HG02885 (cell line): ENCODE results near the gene PDE4B.
"Not testable (repeated sequence)": the region's sequence is repeated elsewhere in the genome, so short reads cannot be mapped to it uniquely, and the experiment has no call there.

Source experiments
- ATAC-seq: cut with Tn5 transposase; IDR thresholded peaks from one replicate; pipeline ENCODE4 v1.9.1; 2021; ENCODE audit warnings: mild to moderate bottlenecking; ENCODE audit not compliant: unreplicated experiment, poor library complexity

PDE4B gene

DNA sequence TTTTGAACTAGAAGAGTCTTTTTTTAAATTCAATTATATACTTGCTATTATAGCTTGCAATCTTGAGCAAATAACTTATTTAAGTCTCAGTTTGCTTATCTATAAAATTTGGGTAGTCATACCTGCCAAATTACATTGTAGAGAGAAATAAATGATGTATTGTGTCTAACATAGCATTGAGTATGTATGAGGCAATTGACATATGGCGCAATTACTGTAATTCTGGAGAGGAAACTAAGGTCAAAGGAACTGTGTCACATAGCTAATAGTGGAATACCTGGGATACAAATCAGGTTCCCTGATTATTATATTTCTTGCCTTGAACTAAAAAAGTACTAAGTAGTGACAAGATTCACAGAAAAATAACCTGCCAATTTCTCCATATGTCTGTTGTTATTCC, 302.5 kb downstream of the PDE4B start:
- ATAC-seq = no peak

DNA sequence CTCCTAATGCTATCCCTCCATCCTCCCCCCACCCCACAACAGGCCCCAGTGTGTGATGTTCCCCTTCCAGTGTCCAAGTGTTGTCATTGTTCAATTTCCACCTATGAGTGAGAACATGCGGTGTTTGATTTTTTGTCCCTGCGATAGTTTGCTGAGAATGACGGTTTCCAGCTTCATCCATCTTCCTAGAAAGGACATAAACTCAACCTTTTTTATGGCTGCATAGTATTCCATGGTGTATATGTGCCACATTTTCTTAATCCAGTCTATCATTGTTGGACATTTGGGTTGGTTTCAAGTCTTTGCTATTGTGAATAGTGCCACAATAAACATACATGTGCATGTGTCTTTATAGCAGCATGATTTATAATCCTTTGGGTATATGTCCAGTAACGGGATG, 308.3 kb downstream of the PDE4B start:
- ATAC-seq = not testable (repeated sequence)

DNA sequence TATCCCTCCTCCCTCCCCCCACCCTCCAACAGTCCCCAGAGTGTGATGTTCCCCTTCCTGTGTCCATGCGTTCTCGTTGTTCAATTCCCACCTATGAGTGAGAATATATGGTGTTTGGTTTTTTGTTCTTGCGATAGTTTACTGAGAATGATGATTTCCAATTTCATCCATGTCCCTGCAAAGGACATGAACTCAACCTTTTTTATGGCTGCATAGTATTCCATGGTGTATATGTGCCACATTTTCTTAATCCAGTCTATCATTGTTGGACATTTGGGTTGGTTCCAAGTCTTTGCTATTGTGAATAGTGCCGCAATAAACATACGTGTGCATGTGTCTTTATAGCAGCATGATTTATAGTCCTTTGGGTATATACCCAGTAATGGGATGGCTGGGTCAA, 311.4 kb downstream of the PDE4B start:
- ATAC-seq = not testable (repeated sequence)

DNA sequence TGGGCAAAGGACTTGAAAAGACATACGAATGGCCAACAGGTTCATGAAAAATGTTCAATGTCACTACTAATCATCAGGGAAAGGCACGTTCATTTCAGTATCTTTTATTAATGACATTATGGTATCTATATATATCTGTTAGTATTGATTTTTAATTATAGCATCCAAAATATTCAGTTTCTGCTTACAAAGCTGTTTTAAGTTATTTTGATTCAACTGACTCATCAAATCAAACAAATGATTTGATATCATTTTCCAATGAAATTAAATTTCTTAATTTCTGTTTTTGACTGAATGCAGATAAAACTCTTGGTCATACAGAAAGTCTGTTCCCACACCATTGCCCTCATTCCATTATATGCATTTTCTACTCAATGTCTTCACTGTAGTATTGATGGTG, 315.9 kb downstream of the PDE4B start:
- ATAC-seq = no peak

DNA sequence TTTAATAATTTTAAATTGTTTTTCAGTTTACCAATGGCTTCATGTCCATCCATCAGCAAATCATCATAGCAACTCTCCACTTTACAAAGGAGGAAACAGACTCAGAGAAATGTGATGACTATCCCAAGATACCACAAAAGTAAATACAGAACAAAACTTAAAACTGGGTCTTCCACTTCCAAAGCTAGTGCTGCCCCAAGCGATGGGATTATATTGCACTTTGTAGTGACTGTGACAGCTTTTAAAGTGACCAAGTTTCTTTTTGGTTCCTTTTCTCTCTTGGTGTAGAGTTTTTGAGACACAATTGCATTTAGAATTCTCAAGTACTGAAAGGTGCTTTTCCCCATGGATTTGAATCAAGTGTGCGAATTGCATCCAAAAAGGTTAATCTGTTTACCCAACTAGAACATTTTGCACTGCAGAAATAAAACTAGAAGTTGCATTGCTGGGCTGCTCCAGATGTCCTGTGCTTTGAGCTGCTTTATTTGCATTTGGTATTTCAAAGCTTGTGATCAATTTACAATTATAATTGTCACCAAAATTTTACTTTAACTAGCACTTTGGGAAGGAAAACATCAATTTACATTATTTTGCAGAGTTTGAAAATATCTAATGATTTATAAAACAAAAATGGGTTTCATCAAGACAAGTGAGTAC, 320.2 kb downstream of the PDE4B start:
- ATAC-seq = no peak

DNA sequence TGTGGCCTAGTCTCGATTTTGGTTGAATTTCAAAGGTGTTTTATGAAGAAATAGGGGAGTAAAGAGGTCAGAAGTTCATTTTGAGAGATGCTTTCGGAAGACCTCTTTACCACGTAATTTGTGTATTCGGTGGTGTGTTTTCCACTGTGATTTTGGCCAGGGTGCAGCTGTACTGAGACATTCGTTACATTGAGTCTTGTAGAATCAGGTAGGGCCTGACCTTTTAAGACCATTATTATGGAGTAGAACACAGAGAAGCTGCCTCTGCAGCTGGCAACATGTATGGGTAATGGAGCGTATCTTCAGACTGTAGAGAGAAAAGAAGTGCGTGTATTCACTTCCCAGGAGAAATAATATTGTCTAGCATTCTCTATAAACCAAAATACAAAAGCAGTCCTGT, 326.5 kb downstream of the PDE4B start:
- peak; percentile 72 for ATAC-seq

DNA sequence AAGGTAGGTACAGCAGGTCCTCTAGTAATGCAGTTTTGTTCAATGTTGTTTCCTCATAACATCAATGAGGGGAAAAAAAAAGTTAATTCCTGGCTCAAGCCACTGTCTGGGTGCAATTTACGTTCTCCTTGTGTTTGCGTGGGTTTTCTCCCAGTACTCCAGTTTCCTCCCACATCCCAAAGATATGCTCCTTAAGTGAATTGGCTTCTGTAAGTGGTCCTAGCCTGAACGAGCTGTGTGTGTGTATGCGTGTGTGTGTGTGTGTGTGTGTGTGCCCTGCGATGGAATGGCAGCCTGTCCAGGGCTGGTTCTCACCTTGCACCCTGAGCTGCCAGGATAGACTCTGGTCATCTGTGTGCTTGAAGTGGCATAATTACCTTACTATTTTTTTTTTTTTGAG, 332.0 kb downstream of the PDE4B start:
- ATAC-seq = no peak

DNA sequence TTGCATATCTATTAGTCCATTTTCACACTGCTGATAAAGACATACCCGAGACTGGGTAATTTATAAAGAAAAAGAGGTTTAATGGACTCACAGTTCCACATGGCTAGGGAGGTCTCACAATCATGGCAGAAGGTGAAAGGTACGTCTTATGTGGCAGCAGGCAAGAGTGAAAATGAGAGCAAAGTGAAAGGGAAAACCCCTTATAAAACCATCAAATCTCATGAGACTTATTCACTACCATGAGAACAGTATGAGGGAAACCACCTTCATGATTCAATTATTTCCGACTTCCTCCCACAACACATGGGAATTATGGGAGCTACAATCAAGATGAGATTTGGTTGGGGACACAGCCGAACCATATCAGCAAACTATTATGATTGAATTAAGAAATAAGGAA, 335.9 kb downstream of the PDE4B start:
- not testable (repeated sequence) for ATAC-seq

DNA sequence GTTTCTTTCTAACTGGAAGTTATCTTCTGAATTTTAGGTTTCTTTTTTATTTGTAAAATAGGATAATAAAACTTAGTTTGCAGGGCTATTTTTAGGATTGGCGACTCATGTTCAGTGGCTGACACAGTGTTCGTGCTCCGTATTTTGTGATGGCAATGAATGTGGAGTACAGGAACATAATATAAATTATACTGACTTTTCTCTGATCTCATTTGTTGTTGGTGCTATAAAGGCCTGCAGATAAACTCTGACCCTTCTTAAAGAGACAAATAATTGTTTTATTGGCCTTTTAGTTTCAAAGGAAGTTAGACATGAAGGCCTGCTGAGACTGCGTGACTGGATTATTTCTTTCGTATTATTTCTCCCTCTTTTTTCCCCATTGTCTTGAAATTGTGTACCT, 339.6 kb downstream of the PDE4B start:
- no peak for ATAC-seq

DNA sequence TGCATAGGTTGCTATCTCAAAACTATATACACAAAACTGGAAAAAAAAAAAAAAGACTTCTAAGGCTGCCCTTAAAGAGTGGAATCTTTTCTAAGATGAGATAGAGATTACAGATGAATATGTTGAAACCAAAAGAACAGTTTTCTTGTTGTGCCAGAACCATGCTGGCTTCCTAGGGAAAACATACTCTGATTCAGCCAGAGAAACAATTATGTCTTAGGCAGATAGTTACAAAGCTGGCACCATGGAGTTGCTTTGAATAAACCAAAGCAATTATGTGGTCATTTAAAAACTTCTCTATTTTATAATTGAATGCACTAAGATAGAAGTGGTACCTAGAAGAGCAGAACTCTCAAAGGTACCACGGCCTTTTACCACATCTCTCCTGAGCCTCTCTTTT, 341.3 kb downstream of the PDE4B start:
- no peak for ATAC-seq

DNA sequence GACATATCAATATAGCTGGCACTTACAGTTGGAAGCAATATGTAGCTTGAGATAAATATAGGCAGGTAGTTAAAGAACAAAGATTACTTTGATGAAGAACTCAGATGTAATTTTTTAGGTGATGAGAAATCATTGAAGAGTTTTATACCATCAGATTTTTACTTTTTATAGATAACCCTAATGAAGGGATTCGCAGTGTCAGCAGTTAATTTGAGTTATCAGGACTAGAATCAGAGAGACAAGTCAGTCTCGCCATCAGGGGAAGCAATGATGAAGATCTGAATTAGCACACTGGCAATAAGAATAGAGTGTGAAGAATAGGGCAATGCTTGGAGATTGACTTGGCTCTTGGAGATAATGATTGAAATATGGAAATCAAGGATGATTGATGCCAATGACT, 342.5 kb downstream of the PDE4B start:
- no peak for ATAC-seq

DNA sequence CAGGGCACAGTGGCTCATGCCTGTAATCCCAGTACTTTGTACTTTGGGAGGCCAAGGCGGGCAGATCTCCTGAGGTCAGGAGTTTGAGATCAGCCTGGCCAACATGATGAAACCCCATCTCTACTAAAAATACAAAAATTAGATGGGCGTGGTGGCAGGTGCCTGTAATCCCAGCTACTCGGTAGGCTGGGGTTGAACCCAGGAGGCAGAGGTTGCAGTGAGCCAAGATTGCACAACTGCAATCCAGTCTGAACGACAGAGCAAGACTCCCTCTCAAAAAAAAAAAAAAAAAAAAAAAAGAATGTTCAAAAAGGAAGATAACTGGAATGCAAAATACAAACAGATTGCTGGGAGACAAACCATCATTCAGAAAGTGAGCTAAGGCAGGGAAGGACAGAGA, 343.7 kb downstream of the PDE4B start:
- not testable (repeated sequence) for ATAC-seq

DNA sequence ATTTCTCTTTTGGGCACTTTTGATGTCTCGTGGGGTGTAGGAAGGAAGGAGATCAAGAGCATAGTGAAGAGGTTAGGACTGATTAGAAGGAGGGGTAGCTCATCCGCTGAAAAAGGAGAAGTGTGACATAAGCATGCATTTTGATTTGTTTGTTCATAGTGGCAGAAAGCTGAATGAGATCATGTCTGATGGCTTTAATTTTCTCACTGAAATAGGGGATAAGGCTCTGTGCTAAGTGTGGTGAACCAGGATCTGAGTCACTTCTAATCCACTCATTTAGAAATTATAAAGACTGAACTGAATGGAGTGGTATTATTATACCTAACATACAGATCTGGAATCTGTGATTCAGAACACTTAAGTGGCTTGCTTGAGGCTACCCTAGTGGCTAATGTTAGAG, 344.5 kb downstream of the PDE4B start:
- no peak for ATAC-seq

DNA sequence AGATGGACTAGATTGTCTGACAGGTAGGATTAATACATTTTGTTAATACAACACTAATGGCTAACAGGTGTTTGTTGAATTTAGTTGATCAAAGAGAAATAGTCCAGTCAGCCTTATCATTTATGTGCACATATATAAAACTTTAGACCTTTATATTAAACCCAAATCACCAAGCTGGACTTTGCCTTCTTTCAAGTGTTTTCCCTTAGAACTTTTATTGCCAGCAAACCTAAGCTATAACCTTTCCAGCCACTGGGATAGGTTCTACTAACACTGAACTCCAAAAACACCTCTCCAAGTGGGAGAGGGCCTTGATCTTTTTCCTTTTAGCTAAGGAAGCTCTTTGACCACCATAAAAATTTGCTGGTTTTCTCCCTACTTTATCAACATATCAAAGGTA, 345.9 kb downstream of the PDE4B start:
- ATAC-seq = no peak

DNA sequence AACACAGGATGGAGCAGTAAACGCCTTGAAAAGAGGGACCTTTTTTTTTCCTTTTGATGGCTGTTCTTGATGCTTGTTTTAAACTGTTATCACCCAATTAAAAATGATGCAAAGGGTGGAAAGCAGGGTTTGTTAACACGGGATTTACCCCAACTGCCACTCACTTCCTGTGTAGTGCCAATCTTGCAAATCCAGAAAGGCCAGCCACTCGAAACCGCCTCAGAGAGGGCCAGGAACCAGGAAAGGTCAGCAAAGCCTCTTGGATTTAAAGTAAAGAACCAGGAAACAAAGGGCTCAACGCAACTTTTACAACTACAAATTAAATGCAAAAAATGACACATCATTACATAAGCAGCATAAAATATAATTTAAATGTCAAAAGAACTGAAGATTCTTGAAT, 347.4 kb downstream of the PDE4B start:
- ATAC-seq = no peak

DNA sequence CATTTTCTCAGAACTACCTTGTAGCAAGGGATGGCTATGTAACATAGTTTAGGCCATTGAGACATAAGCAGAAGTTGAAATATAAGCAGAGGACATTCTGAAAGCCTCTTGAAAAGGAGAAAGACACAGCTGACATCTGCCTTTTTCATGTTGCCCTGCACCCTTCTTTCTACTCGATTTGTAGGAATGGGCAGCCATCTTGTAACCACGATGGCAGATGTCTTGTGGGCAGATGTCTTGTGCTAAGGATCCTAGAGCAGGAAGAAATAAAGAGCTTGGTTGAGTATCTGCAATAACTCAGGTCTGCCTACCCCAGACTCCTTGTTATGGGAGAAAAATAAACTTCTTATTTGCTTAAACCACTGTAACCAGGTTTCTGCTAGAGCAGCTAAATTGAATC, 351.0 kb downstream of the PDE4B start:
- ATAC-seq = no peak

DNA sequence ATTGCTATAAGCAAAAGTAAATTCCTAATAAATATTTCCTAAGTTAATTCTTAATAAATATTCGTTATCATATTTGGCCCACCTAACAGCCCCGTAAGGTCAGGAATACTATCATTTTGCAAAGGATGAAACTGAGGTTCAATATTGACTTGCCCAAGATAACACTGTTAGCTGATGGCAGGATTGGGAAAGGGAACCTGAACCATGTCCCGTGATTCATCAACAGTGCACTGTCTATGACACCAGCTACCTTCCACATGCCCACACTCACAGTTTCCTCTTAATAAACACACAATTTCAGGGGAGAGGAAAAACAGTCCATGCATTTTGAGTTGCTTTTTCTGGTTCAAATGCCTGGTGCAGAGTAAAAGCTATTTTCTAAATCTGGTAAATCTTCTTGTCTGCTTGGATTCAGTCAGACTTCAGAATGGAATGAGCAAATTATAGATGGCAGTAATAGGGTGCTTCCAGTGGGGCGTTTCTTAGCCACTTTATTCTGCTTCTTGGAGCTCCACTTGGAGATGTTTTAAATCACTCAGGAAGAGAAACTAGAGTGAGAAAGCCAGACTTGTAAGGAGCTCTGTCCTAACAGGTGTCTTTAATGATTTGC, 354.6 kb downstream of the PDE4B start:
- no peak for ATAC-seq

DNA sequence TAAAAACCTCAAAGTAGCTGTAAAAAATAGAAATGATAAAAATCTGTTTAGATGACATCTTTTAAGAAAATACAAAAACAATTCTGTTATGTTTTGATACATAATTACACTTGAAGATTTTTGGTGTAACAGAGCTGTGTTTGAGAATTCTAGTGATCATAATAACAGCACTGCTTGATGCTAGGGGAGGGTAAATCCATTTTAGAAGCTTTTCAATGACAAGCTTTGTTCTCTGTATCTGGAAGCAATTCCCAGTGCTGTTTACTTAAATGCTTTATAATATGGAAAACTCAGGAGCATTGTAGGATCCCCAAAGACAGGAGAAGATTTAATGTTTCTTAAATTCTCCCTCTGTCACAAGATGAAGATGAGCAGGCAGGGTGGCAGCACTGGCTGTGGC, 359.3 kb downstream of the PDE4B start:
- ATAC-seq = no peak

DNA sequence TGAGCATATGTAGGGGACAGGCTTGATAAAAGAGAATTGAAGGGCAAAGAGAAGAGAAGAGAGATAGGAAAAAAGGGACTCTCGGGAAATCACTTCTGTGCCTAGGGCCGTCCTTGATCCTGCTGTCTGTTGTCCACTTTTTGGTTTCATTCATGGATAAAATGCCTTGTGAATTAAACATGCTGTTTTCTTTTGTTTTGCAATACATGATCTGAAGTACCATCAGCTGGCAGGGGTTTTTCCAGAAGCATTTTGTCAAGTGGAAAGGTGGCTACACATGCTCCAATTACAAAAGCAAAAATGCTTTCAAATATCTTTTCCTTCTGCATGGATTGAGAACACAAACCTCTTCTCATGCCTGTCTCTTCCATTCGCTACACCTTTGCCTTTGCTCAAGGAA, 361.7 kb downstream of the PDE4B start:
- ATAC-seq = no peak

DNA sequence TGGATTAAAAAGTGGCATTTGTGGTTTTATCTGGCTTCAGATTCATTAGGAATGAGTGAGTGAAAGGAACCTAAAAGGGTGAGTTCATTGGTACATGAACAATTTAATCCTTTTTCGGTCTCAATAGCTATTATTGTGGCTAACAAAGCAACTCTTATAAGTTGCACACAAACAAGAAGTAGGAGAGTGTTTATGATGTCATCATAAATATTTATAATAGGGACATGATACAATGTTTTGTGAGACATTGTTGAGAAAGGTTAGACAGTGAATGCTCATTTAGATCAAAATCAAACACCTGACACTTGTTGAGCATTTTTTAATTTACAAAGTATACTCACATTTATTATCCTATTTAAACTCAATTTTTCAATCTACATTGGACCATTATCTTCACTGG, 363.4 kb downstream of the PDE4B start:
- ATAC-seq = no peak

DNA sequence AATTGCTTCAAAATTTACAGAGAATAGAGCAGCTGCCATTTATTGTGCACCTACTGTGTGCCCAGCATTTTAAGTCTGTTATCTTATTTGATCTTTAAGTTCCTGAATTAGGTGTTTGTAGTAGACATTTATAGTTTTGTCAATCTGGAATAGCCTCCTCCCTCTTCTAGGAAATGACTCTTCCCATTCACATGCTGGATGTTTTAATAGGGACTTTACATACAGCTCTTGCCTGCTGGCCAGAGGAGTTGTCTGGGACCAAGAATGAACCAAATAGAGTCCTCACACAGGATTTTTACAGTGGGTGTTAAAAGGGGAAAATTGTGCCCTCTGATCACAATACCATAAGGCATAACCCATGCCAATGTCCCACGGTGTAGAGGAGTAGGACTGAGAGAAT, 367.1 kb downstream of the PDE4B start:
- ATAC-seq = no peak

DNA sequence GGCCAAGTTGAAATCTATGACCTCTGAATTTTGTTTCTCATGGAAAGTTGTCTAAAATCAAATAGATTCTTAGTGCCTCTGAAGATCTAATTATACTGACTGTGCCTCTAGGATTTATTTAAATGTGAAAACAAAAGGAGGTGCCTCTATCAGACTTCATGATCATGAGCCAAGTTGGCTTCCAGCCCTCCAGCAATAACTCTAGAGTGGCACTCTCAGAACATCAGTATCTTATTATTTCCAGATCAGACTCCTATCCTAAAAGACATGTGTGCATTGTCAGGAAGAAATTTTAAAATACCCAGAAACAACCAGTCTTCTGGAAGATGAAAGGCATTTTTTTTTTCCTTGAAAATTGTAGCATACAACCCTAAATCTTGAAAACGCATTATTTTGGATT, 368.0 kb downstream of the PDE4B start:
- ATAC-seq = no peak
